NCI-H2081 (cell line): ENCODE measurements around the gene FLVCR2.
A peak's percentile ranks its signal among the peaks of the same experiment; 100 is the strongest.

Experiments
- DNase-seq, 2 experiments: peaks; one replicate each; lab custom pipeline; 2025; lab: John Stamatoyannopoulos, UW

FLVCR2 gene

GRCh38 chr14:75558440-75558839 is 20.0 kb upstream of the FLVCR2 start:
- DNase-seq: no peak

- DNase-seq: no peak
These were observed 19.4 kb upstream of the FLVCR2 start for GRCh38 chr14:75559045-75559444.

- no peak for DNase-seq
These were observed 18.8 kb upstream of the FLVCR2 start for GRCh38 chr14:75559451-75560222.

GRCh38 chr14:75561013-75561432 is 17.4 kb upstream of the FLVCR2 start:
- peak; percentile 71 to 76 for DNase-seq

GRCh38 chr14:75562089-75562488 is 16.3 kb upstream of the FLVCR2 start:
- no peak for DNase-seq

- no peak for DNase-seq
These were observed 15.9 kb upstream of the FLVCR2 start for GRCh38 chr14:75562489-75562888.

GRCh38 chr14:75563931-75564330 is 14.5 kb upstream of the FLVCR2 start:
- DNase-seq: no peak

- DNase-seq: no peak
These were observed 13.4 kb upstream of the FLVCR2 start for GRCh38 chr14:75565056-75565455.

- DNase-seq: no peak
These were observed 12.1 kb upstream of the FLVCR2 start for GRCh38 chr14:75566321-75566720.

GRCh38 chr14:75566752-75567151 is 11.7 kb upstream of the FLVCR2 start:
- no peak for DNase-seq

GRCh38 chr14:75568140-75568539 is 10.3 kb upstream of the FLVCR2 start:
- DNase-seq: no peak

- no peak for DNase-seq
These were observed 9.6 kb upstream of the FLVCR2 start for GRCh38 chr14:75568791-75569190.

GRCh38 chr14:75570797-75571196 is 7.6 kb upstream of the FLVCR2 start:
- DNase-seq: no peak

GRCh38 chr14:75572104-75572503 is 6.3 kb upstream of the FLVCR2 start:
- no peak for DNase-seq

- DNase-seq: no peak
These were observed 1.3 kb upstream of the FLVCR2 start for GRCh38 chr14:75577090-75577489.

- peak in 1 of 2 experiments; percentile 8 for DNase-seq
These were observed 705 bp upstream of the FLVCR2 start for GRCh38 chr14:75577729-75578101.

GRCh38 chr14:75578786-75579337 is 442 bp downstream of the FLVCR2 start:
- no peak for DNase-seq

GRCh38 chr14:75579338-75579864 is 981 bp downstream of the FLVCR2 start:
- no peak for DNase-seq

GRCh38 chr14:75579882-75580281 is 1.5 kb downstream of the FLVCR2 start:
- DNase-seq: no peak

GRCh38 chr14:75587388-75587787 is 9.0 kb downstream of the FLVCR2 start:
- DNase-seq: no peak

- no peak for DNase-seq
These were observed 11.5 kb downstream of the FLVCR2 start for GRCh38 chr14:75589931-75590330.

- no peak for DNase-seq
These were observed 13.0 kb downstream of the FLVCR2 start for GRCh38 chr14:75591331-75591946.

GRCh38 chr14:75591987-75592575 is 13.7 kb downstream of the FLVCR2 start:
- no peak for DNase-seq
